GM12878 (cell line): ENCODE results near the gene ZNF423. TPM values are rescaled to one million over a fixed set of nuclear protein-coding genes. Genes with fewer than 3 reads are reported as not detected.

Experiments
- ATAC-seq: fragments of 200-7000 bp; cut with Tn5 transposase; 3 replicates; pipeline ENCODE4 v1.9.1; 2020; ENCODE audit warnings: mild to moderate bottlenecking, moderate library complexity
- BruUV-seq: library from RNA; stranded (reverse); fragments of 400-500 nt; replicated peaks from 2 replicates; lab custom pipeline; 2021; lab: Mats Ljungman, UMichigan
- CTCF ChIA-PET: fragments of 300-600 bp; sonication (Branson Sonifier 250); formaldehyde crosslinking; extraction: SDS; loops from one replicate; lab custom pipeline; 2021; ENCODE audit warnings: inconsistent platforms; lab: Yijun Ruan, JAX
- POLR2A ChIA-PET: fragments of 350-600 bp; formaldehyde crosslinking; extraction: SDS; loops from one replicate; lab custom pipeline; 2021; ENCODE audit warnings: inconsistent platforms; lab: Charles Lee
- RAD21 ChIA-PET: fragments of 300-600 bp; sonication (Branson Sonifier 250); formaldehyde crosslinking; loops from one replicate; lab custom pipeline; 2023; ENCODE audit warnings: antibody characterized with exemption; ENCODE audit not compliant: unreplicated experiment; lab: Charles Lee
- SMC1A ChIA-PET: fragments of 300-600 bp; sonication (Branson Sonifier 250); formaldehyde crosslinking; loops from one replicate; lab custom pipeline; 2023; ENCODE audit not compliant: unreplicated experiment, uncharacterized antibody; lab: Charles Lee
- DNase-seq: peaks from one replicate; pipeline ENCODE4 v3.0.0-alpha.2; 2011; ENCODE audit warnings: low read depth, low spot score
- FAIRE-seq: peaks from 3 replicates; lab custom pipeline; 2011; peaks lifted over from hg19 to GRCh38; lab: Jason Lieb, UNC
- H2AFZ ChIP-seq: 2 replicates; pipeline ENCODE4 v1.6.0; 2011; ENCODE audit warnings: low read depth, low read length, control low read depth; ENCODE audit not compliant: control insufficient read depth
- H3K27ac ChIP-seq: 2 replicates; pipeline ENCODE4 v1.5.1; 2011; ENCODE audit warnings: control low read depth; ENCODE audit not compliant: control insufficient read depth, insufficient read depth
- H3K27me3 ChIP-seq, 2 experiments: replicated peaks in 1 of 2; 2 replicates each; pipeline versions ENCODE4 v1.6.0 to v1.6.1; 2011; ENCODE audit warnings: low read length in 1 of 2; ENCODE audit not compliant: control insufficient read depth in 2 of 2, insufficient read depth in 2 of 2
- H3K36me3 ChIP-seq, 2 experiments: 2 replicates each; pipeline ENCODE4 v1.5.1; 2011; ENCODE audit warnings: low read length in 1 of 2; ENCODE audit not compliant: control insufficient read depth in 2 of 2, insufficient read depth in 2 of 2
- H3K4me1 ChIP-seq: 2 replicates; pipeline ENCODE4 v1.6.1; 2011; ENCODE audit warnings: mild to moderate bottlenecking, low read length, moderate library complexity, mixed read lengths; ENCODE audit not compliant: control insufficient read depth, insufficient read depth
- H3K4me2 ChIP-seq: 2 replicates; pipeline ENCODE4 v1.6.0; 2011; ENCODE audit warnings: control low read depth; ENCODE audit not compliant: control insufficient read depth, insufficient read depth
- H3K4me3 ChIP-seq: fragments of 200-600 bp; sonication (generic); 2 replicates; pipeline ENCODE4 v1.5.1; 2016
- H3K79me2 ChIP-seq: 2 replicates; pipeline ENCODE4 v1.6.0; 2011; ENCODE audit warnings: low read length; ENCODE audit not compliant: control insufficient read depth, insufficient read depth
- H3K9ac ChIP-seq: 2 replicates; pipeline ENCODE4 v1.8.0; 2011; ENCODE audit warnings: low read length, control low read depth, mixed read lengths; ENCODE audit not compliant: control insufficient read depth, insufficient read depth
- H3K9me3 ChIP-seq: replicated peaks from 3 replicates; pipeline ENCODE4 v1.5.1; 2011; ENCODE audit warnings: mild to moderate bottlenecking, low read length; ENCODE audit not compliant: control insufficient read depth, insufficient read depth
- H4K20me1 ChIP-seq: 2 replicates; pipeline ENCODE4 v1.6.0; 2011; ENCODE audit not compliant: control insufficient read depth, insufficient read depth
- BACH1 ChIP-seq: fragments of 450-650 bp; IDR thresholded peaks from 2 replicates; pipeline ENCODE4 v1.6.1; 2017; ENCODE audit warnings: mild to moderate bottlenecking, borderline replicate concordance
- CREB1 ChIP-seq: IDR thresholded peaks from 2 replicates; pipeline ENCODE4 v1.6.1; 2012; ENCODE audit warnings: low read depth, mild to moderate bottlenecking, inconsistent platforms
- IRF4 ChIP-seq: IDR thresholded peaks from 2 replicates; pipeline ENCODE4 v1.6.1; 2011; ENCODE audit warnings: low read depth, low read length
- PKNOX1 ChIP-seq: fragments of 450-650 bp; IDR thresholded peaks from 2 replicates; pipeline ENCODE4 v1.6.1; 2016; ENCODE audit warnings: mild to moderate bottlenecking
- SMAD1 ChIP-seq: fragments of 450-650 bp; IDR thresholded peaks from 2 replicates; pipeline ENCODE4 v1.6.1; 2018; ENCODE audit warnings: mild to moderate bottlenecking, low read depth; ENCODE audit not compliant: partially characterized antibody
- ZNF384 ChIP-seq: IDR thresholded peaks from 2 replicates; pipeline ENCODE4 v1.6.1; 2012; ENCODE audit warnings: low read depth, mild to moderate bottlenecking, low read length, improper control_type of control experiment, borderline replicate concordance
- WGBS: methylation state at CpG from one replicate; pipeline ENCODE4 v1.1.6; 2016; ENCODE audit warnings: low lambda C conversion rate; ENCODE audit not compliant: insufficient replicate concordance, insufficient coverage; ENCODE audit errors: missing lambda C conversion rate; 5-methylcytosine and 5-hydroxymethylcytosine counted together
- in situ Hi-C: fragments of 300-500 bp; cut with MboI; formaldehyde crosslinking; loops from 9 replicates; pipeline ENCODE4 v1.14.3; 2018; ENCODE audit warnings: mixed read lengths
- intact Hi-C: fragments of 100-400 bp; cut with micrococcal nuclease; formaldehyde crosslinking; loops from one replicate; pipeline ENCODE4 v1.14.2; 2022; ENCODE audit not compliant: unreplicated experiment
- polyA plus RNA-seq, 11 experiments: library from polyadenylated mRNA; depleted of rRNA in 4 of 11; unstranded in 6 of 11; stranded (reverse) in 5 of 11; fragments of >200 nt; fragmentation: Nextera tagmentation in 4 of 11; fragmentation: Illumina TruSeq in 1 of 11; extraction: Ambion mirVana in 4 of 11; extraction: Trizol in 1 of 11; gene quantifications; 1 replicate in 1 of 11; 2 replicates in 10 of 11; pipeline versions ENCODE4 v1.2.1 to v1.2.3, GENCODE V29; 2011 to 2016; ENCODE audit warnings: inconsistent platforms in 2 of 11, missing spikeins in 2 of 11, low read depth in 1 of 11
- total RNA-seq, 4 experiments: library from RNA; depleted of rRNA in 3 of 4; stranded (reverse); fragments of >200 nt in 3 of 4; fragmentation: Illumina TruSeq in 1 of 4; extraction: Trizol in 1 of 4; gene quantifications; 2 replicates each; pipeline versions ENCODE4 v1.2.1 to v1.2.3, GENCODE V29; 2013 to 2021
- TF ChIP-seq, protein P1 (sequence below): IDR thresholded peaks from 2 replicates; pipeline ENCODE4 v1.6.1; 2012; ENCODE audit warnings: improper control_type of control experiment, low read depth, low read length; ENCODE audit not compliant: insufficient replicate concordance
- TF ChIP-seq, protein P2 (sequence below): fragments of 450-650 bp; formaldehyde crosslinking; IDR thresholded peaks from 2 replicates; pipeline ENCODE4 v1.5.0; 2022; ENCODE audit warnings: mild to moderate bottlenecking, missing genetic modification characterization

Gene ZNF423
- total and polyA plus RNA-seq, 10 of the 15 experiments (the other 5 are each of a cell fraction or from before 2014, with no cell fraction given), result 0.03 to 0.64 (median 0.10) TPM

DNA sequence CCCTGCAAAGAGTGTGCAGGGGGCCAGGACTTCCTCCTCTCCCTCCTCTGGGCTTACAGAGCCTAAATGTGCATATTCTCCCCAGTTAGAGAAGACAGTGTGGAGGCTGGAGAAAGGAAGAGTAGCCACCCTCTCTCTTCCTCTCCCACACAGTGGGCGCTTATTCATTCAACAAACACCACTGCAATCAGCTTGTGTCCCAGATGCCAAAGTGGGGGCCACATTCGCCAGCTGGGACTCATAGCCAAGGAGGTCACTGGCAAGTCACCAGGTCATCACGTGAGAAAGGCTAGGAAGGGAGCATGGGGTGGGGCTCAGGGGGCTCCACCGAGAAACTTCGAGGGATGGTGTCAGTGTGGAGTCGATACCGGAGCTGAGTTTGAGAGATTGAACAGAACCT lies 45.0 kb upstream of the ZNF423 start (continued):
- TF ChIP-seq, protein P1, sequence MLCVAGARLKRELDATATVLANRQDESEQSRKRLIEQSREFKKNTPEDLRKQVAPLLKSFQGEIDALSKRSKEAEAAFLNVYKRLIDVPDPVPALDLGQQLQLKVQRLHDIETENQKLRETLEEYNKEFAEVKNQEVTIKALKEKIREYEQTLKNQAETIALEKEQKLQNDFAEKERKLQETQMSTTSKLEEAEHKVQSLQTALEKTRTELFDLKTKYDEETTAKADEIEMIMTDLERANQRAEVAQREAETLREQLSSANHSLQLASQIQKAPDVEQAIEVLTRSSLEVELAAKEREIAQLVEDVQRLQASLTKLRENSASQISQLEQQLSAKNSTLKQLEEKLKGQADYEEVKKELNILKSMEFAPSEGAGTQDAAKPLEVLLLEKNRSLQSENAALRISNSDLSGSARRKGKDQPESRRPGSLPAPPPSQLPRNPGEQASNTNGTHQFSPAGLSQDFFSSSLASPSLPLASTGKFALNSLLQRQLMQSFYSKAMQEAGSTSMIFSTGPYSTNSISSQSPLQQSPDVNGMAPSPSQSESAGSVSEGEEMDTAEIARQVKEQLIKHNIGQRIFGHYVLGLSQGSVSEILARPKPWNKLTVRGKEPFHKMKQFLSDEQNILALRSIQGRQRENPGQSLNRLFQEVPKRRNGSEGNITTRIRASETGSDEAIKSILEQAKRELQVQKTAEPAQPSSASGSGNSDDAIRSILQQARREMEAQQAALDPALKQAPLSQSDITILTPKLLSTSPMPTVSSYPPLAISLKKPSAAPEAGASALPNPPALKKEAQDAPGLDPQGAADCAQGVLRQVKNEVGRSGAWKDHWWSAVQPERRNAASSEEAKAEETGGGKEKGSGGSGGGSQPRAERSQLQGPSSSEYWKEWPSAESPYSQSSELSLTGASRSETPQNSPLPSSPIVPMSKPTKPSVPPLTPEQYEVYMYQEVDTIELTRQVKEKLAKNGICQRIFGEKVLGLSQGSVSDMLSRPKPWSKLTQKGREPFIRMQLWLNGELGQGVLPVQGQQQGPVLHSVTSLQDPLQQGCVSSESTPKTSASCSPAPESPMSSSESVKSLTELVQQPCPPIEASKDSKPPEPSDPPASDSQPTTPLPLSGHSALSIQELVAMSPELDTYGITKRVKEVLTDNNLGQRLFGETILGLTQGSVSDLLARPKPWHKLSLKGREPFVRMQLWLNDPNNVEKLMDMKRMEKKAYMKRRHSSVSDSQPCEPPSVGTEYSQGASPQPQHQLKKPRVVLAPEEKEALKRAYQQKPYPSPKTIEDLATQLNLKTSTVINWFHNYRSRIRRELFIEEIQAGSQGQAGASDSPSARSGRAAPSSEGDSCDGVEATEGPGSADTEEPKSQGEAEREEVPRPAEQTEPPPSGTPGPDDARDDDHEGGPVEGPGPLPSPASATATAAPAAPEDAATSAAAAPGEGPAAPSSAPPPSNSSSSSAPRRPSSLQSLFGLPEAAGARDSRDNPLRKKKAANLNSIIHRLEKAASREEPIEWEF, result no peak
- TF ChIP-seq SMAD1, result no peak
- TF ChIP-seq BACH1, result no peak

DNA sequence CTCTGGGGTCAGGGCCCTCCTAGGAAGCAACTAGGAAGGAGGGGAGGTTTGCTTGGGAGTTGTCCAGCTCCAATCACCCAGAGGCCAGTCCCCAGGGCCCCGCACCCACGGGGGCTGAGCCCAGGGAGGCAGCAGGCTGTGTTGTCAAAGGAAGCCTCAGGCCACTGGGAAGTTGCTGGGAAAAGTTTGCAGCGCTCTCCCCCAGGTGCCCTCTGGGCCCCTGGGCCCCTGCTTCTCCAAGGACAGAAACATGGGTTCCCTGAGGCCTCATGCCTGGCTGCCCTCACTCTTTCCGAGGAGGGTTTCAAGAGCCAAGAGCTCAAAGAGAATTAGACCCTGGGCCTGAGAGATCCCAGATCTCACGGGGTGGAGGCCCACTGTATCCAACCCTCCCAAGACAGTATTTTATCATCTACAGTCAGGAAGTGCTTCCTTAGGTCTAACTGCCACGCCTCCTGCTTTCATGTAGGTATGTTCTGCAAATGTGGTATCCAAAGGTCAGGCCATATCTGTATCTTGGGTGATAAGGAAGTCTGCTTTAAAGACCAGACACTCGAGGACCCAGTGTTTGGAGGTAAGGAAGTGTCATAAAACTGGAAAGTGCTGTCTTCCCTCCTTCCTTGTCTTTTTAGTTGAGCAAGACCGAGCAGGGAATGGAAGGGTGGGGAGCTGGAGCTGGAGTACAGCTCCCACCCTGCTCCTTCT lies 44.2 kb upstream of the ZNF423 start:
- intact Hi-C loops, result no loop called here
- POLR2A ChIA-PET, result no interaction called here
- Histone ChIP-seq H3K9me3 (no peaks in the 10 kb centered on the region), H3K4me3 (no peak overlapping the region), H3K9ac (no peak overlapping the region), H3K27me3 (peaks cover 0 to 6% of the 10 kb centered on the region in 2 experiments; a peak in 1 of 4 replicates), H2AFZ (no peak overlapping the region), H3K79me2 (no peaks in the 10 kb centered on the region), H3K27ac (no peak overlapping the region), H3K4me2 (no peak overlapping the region), H3K4me1 (no peaks in the 10 kb centered on the region), H3K36me3 (no peaks in the 10 kb centered on the region), H4K20me1 (no peaks in the 10 kb centered on the region)
- RAD21 ChIA-PET, result no interaction called here
- CTCF ChIA-PET, result no interaction called here
- BruUV-seq, result no TSS peak
- TF ChIP-seq, protein P2, sequence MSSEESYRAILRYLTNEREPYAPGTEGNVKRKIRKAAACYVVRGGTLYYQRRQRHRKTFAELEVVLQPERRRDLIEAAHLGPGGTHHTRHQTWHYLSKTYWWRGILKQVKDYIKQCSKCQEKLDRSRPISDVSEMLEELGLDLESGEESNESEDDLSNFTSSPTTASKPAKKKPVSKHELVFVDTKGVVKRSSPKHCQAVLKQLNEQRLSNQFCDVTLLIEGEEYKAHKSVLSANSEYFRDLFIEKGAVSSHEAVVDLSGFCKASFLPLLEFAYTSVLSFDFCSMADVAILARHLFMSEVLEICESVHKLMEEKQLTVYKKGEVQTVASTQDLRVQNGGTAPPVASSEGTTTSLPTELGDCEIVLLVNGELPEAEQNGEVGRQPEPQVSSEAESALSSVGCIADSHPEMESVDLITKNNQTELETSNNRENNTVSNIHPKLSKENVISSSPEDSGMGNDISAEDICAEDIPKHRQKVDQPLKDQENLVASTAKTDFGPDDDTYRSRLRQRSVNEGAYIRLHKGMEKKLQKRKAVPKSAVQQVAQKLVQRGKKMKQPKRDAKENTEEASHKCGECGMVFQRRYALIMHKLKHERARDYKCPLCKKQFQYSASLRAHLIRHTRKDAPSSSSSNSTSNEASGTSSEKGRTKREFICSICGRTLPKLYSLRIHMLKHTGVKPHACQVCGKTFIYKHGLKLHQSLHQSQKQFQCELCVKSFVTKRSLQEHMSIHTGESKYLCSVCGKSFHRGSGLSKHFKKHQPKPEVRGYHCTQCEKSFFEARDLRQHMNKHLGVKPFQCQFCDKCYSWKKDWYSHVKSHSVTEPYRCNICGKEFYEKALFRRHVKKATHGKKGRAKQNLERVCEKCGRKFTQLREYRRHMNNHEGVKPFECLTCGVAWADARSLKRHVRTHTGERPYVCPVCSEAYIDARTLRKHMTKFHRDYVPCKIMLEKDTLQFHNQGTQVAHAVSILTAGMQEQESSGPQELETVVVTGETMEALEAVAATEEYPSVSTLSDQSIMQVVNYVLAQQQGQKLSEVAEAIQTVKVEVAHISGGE, result no peak
- TF ChIP-seq PKNOX1 (no peak), IRF4 (no peak), ZNF384 (no peak), CREB1 (no peak)
- no peak for FAIRE-seq
- in situ Hi-C loops, result no loop called here
- SMC1A ChIA-PET, result no interaction called here
- no peak for DNase-seq
- no peak for ATAC-seq
- 7% methylated on average over 8 of the region's 8 CpGs for WGBS
